Loucy (cell line): ENCODE results near the gene TEX28.

Experiments
- H2AFZ ChIP-seq: fragments of 200-600 bp; sonication (generic); 2 replicates; pipeline ENCODE4 v1.6.0; 2016; ENCODE audit warnings: antibody characterized with exemption, mild to moderate bottlenecking, low read length, moderate library complexity
- H3F3A ChIP-seq: fragments of 200-600 bp; 2 replicates; pipeline ENCODE4 v1.6.0; 2016; ENCODE audit warnings: antibody characterized with exemption, low read depth, mild to moderate bottlenecking
- H3K27me3 ChIP-seq: fragments of 200-600 bp; sonication (generic); 2 replicates; pipeline ENCODE4 v1.6.1; 2014; ENCODE audit warnings: low read length, mild to moderate bottlenecking; ENCODE audit not compliant: insufficient read depth, poor library complexity, severe bottlenecking
- H3K36me3 ChIP-seq: fragments of 200-600 bp; sonication (generic); 2 replicates; pipeline ENCODE4 v1.6.1; 2016; ENCODE audit warnings: low read length; ENCODE audit not compliant: insufficient read depth
- H3K4me1 ChIP-seq: fragments of 200-600 bp; sonication (generic); 2 replicates; pipeline ENCODE4 v1.5.1; 2014; ENCODE audit warnings: low read length, mild to moderate bottlenecking; ENCODE audit not compliant: insufficient read depth, poor library complexity, severe bottlenecking
- H3K4me2 ChIP-seq: fragments of 200-600 bp; sonication (generic); 2 replicates; pipeline ENCODE4 v1.6.0; 2014; ENCODE audit warnings: antibody characterized with exemption, low read length, low read depth, mild to moderate bottlenecking; ENCODE audit not compliant: poor library complexity, severe bottlenecking
- H3K4me3 ChIP-seq: fragments of 200-600 bp; sonication (generic); 2 replicates; pipeline ENCODE4 v1.5.1; 2014; ENCODE audit warnings: low read length, mild to moderate bottlenecking, mixed read lengths; ENCODE audit not compliant: poor library complexity, severe bottlenecking
- H3K79me2 ChIP-seq: fragments of 200-600 bp; sonication (generic); 2 replicates; pipeline ENCODE4 v1.6.1; 2014; ENCODE audit warnings: low read length; ENCODE audit not compliant: insufficient read depth
- H3K9ac ChIP-seq: fragments of 200-600 bp; sonication (generic); 2 replicates; pipeline ENCODE4 v1.6.0; 2014; ENCODE audit warnings: mild to moderate bottlenecking, low read depth, low read length, moderate library complexity; ENCODE audit not compliant: poor library complexity, severe bottlenecking
- H3K9me2 ChIP-seq: fragments of 200-600 bp; sonication (generic); replicated peaks from 2 replicates; pipeline ENCODE4 v1.6.1; 2016; ENCODE audit warnings: low read depth, low read length, mixed read lengths
- H3K9me3 ChIP-seq: fragments of 200-600 bp; sonication (generic); 2 replicates; pipeline ENCODE4 v1.6.1; 2014; ENCODE audit warnings: mild to moderate bottlenecking, antibody characterized with exemption, low read length, low read depth; ENCODE audit not compliant: insufficient read depth
- H4K20me1 ChIP-seq: fragments of 200-600 bp; sonication (generic); 2 replicates; pipeline ENCODE4 v1.6.0; 2014; ENCODE audit warnings: antibody characterized with exemption, low read length, mild to moderate bottlenecking; ENCODE audit not compliant: insufficient read depth, poor library complexity, severe bottlenecking
- CTCF ChIP-seq: fragments of 200-600 bp; sonication (generic); conservative IDR thresholded peaks from 2 replicates; pipeline ENCODE4 v1.5.1; 2014; ENCODE audit warnings: mild to moderate bottlenecking, antibody characterized with exemption, low read length
- EZH2phosphoT487 ChIP-seq: fragments of 200-600 bp; IDR thresholded peaks from 2 replicates; pipeline ENCODE4 v1.6.1; 2018; ENCODE audit warnings: antibody characterized with exemption, mild to moderate bottlenecking, moderate library complexity, borderline replicate concordance

The TEX28 gene

GRCh38 chrX:154334496-154334895 is 39.6 kb upstream of the TEX28 start:
- no peaks in the 10 kb centered on the region for H3F3A ChIP-seq
- no peaks in the 10 kb centered on the region for H3K27me3 ChIP-seq
- H3K9me2 ChIP-seq: no peaks in the 10 kb centered on the region
- H3K4me3 ChIP-seq: no peak overlapping the region
- H3K36me3 ChIP-seq: no peaks in the 10 kb centered on the region
- no peaks in the 10 kb centered on the region for H3K4me1 ChIP-seq
- H4K20me1 ChIP-seq: no peaks in the 10 kb centered on the region
- TF ChIP-seq CTCF: no peak
- no peak for TF ChIP-seq EZH2phosphoT487
- H3K9me3 ChIP-seq: no peaks in the 10 kb centered on the region
- H2AFZ ChIP-seq: no peak overlapping the region
- no peak overlapping the region for H3K4me2 ChIP-seq
- H3K9ac ChIP-seq: no peak overlapping the region
- H3K79me2 ChIP-seq: no peaks in the 10 kb centered on the region

GRCh38 chrX:154333837-154334271 is 38.9 kb upstream of the TEX28 start:
- no peak overlapping the region for H3K9ac ChIP-seq
- TF ChIP-seq CTCF (no peak), EZH2phosphoT487 (no peak)
- no peak overlapping the region for H3K4me3 ChIP-seq
- H3K4me2 ChIP-seq: no peak overlapping the region
- no peaks in the 10 kb centered on the region for H3K36me3 ChIP-seq
- no peaks in the 10 kb centered on the region for H3K9me2 ChIP-seq
- H2AFZ ChIP-seq: no peak overlapping the region
- H3K9me3 ChIP-seq: no peaks in the 10 kb centered on the region
- no peaks in the 10 kb centered on the region for H3K4me1 ChIP-seq
- no peaks in the 10 kb centered on the region for H3K79me2 ChIP-seq
- H3F3A ChIP-seq: no peaks in the 10 kb centered on the region
- H3K27me3 ChIP-seq: no peaks in the 10 kb centered on the region
- H4K20me1 ChIP-seq: no peaks in the 10 kb centered on the region

- Histone ChIP-seq H3K9me2 (no peaks in the 10 kb centered on the region), H4K20me1 (no peaks in the 10 kb centered on the region), H3F3A (no peaks in the 10 kb centered on the region), H3K79me2 (no peaks in the 10 kb centered on the region), H3K4me1 (no peaks in the 10 kb centered on the region), H2AFZ (no peak overlapping the region), H3K27me3 (no peaks in the 10 kb centered on the region), H3K4me3 (no peak overlapping the region), H3K36me3 (no peaks in the 10 kb centered on the region), H3K9me3 (no peaks in the 10 kb centered on the region), H3K4me2 (no peak overlapping the region), H3K9ac (no peak overlapping the region)
- TF ChIP-seq CTCF (no peak), EZH2phosphoT487 (no peak)
Observed at GRCh38 chrX:154333116-154333515, 38.2 kb upstream of the TEX28 start.
